NCI-H526 (cell line): ENCODE measurements around the gene ARHGAP42.
A peak's percentile ranks its signal among the peaks of the same experiment; 100 is the strongest.

ENCODE experiments used
- DNase-seq, 2 experiments: peaks; one replicate each; lab custom pipeline; 2025; lab: John Stamatoyannopoulos, UW

The ARHGAP42 gene

GRCh38 chr11:100759856-100760255 is 72.8 kb downstream of the ARHGAP42 start:
- no peak for DNase-seq

- DNase-seq: no peak
These were observed 73.7 kb downstream of the ARHGAP42 start for GRCh38 chr11:100760744-100761143.

- no peak for DNase-seq
These were observed 74.8 kb downstream of the ARHGAP42 start for GRCh38 chr11:100761841-100762240.

GRCh38 chr11:100766764-100767163 is 79.7 kb downstream of the ARHGAP42 start:
- no peak for DNase-seq

GRCh38 chr11:100769165-100769564 is 82.1 kb downstream of the ARHGAP42 start:
- DNase-seq: no peak

DNA sequence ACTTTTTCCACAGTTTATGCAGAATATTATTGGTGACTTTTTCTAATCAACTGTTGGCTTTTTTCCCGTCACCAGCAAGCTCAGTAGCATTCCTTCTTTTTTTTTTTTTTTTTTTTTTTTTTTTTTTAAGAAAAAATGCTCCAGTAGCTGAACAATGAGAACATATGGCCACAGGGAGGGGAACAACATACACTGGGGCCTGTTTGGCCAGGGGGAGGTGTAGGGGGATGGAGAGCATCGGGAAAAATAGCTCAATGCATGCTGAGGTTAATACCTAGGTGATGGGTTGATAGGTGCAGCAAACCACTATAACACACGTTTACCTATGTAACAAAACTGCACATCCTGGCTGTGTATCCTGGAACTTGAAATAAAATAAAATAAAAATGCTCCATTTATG is 82.5 kb downstream of the ARHGAP42 start:
- no peak for DNase-seq

GRCh38 chr11:100774132-100774531 is 87.0 kb downstream of the ARHGAP42 start:
- DNase-seq: no peak

DNA sequence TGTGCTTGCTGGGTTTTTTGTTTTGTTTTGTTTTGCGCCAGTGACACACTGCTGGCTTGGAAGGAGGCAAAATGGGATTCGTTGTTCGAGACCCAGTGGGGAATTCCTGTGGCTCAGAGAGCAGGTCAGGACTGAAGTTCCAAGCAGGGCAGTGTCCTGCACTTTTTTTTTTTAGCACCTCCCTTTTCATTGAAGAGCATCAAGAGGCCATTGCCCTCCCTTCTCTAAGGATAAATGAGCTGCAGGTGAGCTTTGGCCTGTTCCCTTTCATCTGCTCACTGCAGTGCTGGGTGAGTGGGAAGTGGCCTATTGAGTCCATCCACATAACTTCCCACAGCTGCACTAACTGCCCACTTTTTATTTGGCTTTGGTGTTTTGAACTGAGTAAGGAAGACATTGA is 87.8 kb downstream of the ARHGAP42 start:
- no peak for DNase-seq

DNA sequence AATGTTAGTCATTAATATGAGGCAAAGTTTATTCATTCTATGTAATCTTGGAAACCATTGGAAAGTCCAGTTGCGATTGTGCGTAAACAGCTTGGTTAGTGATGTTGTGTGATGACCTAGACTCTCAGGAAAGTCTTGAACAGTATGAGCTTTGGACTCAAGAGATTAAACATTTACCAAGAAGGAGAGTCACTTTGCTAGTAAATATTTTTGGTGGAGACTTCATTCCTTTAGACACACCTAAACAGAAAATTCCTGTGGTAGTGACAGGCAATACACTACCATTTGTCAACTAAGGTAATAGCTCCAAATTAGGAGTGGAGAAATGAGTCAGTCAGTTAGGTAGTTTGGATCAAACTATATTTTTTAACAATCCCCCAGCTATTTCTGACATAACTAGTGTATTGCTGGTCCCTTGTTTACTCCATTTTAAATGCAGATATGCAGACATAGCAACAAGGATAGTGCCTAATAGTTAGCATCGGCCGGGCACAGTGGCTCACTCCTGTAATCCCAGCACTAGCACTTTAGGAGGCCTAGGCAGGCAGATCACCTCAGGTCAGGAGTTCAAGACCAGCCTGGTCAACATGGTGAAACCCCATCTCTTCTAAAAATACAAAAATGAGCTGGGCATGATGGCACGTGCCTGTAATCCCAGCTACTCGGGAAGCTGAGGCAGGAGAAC is 89.3 kb downstream of the ARHGAP42 start:
- DNase-seq: no peak

DNA sequence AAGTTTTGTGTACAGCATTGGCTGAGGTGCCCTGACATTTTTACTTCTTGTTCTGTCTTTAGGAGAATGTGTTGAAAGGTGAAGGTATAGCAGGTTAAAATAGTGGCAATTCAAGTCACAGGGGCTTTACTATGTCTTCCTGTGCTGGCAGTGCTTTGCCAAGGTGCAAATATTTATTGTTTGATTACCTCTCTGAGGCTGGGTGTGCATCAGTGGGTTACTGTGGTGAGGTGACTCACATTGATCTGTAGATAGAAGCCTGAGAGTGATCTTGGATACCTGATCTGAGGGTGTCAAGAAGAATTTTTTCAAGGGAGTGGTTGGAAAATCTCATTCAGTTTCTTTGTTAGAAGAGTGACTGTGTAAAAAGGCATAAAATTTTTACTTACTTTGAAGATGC is 90.0 kb downstream of the ARHGAP42 start:
- DNase-seq: no peak

GRCh38 chr11:100777736-100778135 is 90.6 kb downstream of the ARHGAP42 start:
- DNase-seq: no peak

DNA sequence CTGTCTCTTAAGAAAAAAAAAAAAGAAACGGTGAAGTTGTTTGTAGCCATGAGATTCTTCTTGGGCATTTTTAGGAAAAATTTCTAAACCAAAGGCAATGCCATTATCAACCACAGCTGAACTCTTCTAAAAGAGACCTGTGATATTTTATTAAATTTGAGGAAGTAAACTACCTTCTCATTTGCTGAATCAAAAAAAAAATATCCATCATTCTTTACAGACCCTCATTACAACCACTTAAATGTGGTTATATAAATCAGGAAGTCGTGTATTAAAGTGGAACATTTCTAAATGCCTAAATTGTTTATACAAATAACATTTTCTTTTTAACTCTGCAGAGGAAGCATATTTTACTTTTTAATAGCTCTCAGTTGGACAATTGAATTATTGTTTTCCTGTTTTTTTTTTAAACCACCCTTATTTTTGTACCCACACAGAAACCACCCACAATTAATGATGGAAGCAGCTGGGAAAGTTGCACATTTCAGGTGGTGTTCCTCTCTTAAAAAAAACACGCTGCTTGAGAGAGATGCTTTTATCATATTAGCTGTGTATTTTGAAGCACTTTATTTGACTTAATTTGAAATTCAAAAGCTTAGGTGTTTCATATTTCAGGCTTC is 91.2 kb downstream of the ARHGAP42 start:
- no peak for DNase-seq

DNA sequence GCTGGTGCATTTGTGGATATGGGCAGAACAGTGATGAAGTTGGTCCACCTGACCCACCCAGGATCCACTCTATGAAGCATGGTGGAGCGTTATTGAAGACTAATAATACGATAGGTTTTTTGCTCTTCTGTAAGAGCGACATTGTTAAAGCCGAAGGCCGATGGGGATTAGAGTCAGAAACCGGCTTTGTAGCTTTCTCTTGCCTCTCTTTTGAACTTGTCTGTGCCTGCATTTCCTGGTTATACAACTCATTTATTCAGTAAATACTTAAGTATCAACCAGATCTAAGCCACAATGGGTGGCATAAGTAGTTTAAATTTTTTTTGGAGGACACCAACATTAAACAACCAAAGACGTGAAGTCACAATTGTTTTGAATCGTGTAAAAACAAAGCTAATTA is 93.4 kb downstream of the ARHGAP42 start:
- no peak for DNase-seq

DNA sequence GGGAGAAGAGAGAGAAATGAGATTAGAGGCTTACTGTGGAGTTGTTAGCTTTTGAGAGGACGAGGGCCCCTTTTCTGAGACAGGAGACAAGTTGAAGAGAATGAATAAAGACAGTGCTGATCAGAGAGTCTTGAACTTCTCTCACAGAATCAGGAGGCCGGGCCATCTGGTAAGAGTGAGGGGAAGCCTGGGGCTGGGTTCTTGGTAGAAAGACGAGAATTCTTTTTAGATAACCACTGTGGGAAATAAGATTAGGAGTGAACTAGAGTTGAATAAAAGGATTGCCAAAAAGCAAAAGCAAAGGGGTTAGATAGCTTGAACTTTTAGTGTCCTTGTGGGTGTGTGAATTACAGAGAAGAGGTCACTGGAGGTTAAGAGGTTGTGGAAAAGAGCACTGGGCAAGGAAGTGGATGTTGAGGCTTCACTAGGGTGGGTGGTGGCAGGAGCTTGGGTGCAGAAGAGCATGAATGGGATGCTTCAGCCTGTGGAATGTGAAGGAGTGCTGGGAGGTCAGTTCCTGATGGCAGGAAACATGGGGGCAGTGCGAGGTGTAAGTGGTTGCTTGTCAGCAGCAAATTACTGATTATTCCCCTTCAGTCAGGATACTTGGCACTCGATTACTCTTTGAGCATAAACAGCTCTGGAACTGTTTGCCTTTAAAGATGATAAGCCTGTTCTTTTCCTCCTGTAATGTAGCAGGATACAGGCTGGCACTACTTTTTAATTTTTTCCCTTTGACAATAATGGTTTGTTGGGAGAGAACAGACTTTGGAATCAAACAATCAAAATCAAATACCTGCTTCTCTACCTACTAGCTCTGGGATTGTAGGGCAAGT is 98.3 kb downstream of the ARHGAP42 start:
- DNase-seq: no peak

DNA sequence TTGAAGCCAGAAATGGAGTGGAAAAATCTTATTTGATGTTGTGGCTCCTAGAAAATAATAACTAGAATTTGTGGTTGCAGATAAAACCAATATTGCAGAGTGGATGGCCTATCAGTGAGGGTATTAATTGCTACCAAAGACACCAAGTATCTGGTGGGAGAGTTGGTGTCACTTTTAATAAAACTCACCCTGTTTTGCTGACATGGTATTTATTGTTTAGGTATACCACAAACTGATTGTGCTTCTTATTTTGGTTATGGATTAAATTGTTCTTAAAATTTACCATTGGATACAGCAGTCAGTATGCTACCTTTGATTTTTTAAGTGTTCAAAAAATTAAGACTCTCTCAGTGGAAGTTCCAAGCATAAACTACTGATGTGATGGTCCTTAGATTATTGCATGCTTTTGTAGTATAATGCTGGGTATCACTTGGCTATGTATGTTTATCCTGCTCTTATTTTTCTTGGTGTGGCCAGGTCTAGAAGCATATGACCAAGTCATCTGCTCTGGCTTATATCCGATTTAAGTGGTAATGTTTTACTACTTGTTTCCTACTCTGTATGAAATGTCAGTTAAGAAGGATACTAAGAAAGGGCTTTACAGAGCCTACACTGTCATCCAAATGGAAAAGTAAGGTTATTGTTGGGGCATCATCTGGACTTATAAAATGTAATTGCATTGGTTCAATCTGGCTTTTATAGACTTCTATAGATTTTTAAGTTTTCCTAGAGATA is 101.6 kb downstream of the ARHGAP42 start:
- no peak for DNase-seq

- DNase-seq: peak in 1 of 2 experiments; percentile 7
These were observed 102.4 kb downstream of the ARHGAP42 start for GRCh38 chr11:100789500-100789899.

GRCh38 chr11:100790073-100790472 is 103.0 kb downstream of the ARHGAP42 start:
- DNase-seq: no peak

DNA sequence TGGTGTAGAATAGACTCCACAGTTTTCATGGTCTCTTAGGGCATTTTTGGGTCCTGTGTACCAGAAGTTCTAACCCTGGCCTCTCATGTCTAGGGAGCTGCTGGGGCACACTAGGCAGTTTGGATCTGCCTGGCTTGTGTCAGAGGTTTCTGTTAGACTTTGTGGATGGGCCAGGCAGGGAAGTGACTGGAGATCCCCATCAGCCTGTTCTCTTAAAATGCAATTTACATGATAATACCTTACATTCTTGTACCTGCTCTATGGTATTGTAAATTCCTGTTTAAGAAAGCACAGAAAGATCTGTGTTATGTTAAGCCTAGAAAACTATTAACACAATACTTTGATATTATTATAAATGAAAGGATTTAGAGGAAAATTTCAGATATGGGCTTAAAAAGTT is 104.0 kb downstream of the ARHGAP42 start:
- no peak for DNase-seq

DNA sequence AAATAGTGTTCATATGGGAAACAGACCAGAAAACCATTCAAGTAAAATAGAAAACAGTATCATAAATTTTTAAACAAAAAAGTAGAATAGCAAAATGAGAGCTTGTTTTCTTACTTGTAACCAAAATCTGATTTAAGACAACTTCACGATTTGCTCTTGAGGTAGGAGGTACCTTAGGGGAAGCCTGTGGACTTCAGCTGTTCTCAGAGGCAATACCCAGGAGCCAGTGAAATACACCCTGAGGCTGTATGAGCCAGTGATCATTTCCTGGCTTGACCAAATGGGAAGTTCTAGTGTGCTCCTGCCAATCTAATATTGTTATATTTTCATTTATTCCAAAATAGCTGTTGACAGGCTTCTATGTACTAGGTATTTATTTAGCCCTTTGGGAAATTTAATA is 104.8 kb downstream of the ARHGAP42 start:
- no peak for DNase-seq

DNA sequence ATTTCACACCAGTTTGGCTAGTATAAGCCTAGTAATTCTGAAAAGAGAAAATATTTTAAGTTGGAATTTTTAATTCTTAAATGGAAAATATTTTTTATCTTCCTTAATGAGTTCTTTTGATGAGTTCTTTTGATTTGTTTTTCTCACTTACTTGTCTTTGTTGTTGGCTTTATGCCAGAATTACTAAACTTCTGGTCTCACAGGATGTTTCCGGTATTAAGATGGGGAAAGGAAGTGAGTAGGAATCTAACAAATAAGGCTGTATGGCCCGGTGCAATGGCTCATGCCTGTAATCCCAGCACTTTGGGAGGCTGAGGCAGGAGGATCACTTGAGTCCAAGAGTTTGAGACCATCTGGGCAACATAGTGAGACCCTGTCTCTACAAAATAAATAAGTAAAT is 106.4 kb downstream of the ARHGAP42 start:
- DNase-seq: no peak

DNA sequence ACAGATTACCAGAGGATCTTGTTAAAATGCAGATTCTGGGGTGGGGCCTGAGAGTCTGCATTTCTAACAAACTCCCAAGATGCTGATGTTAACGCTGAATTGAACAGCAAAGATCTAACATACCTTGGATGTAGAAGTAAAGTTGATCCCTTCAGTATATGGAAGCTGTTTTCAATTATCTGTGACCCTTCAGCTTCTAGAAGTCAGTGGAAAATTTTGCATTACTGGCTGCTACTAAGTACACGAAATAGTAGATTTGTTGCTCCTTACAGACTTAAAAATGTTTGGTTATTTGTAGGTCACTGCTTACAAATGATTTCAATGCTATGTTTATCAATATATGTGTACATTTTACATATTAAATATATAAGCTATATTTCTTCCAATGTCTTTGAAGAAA is 107.4 kb downstream of the ARHGAP42 start:
- DNase-seq: no peak

DNA sequence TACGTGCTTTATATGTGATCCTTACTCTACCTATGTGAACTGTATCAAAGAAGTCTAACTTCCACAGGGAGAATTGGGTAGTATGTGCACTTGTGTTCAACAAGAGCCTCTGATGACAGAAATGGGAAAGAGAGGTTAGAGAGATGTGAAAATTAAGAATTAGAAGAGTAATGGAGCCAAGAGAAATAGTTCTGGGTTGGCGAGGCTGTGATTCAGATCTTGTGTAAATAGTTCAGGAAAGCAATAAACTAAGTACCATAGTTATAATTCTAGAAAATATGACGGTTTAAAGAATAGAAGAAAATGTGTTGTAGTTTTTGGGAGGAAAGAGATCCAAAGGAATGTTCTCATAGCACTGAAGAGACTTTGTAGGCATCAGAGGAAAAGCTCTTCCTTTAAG is 112.4 kb downstream of the ARHGAP42 start:
- no peak for DNase-seq
